Putamen (tissue), 1 donor: ENCODE results near the gene ZDHHC1.

Source experiments
- DNase-seq: peaks from one replicate; pipeline ENCODE4 v3.0.0-alpha.2; 2016; ENCODE audit warnings: low spot score

Gene ZDHHC1

GRCh38 chr16:67409631-67410030 is 6.6 kb downstream of the ZDHHC1 start:
- DNase-seq: no peak

- DNase-seq: no peak
These were observed 8.4 kb downstream of the ZDHHC1 start for GRCh38 chr16:67407788-67408452.

GRCh38 chr16:67407176-67407787 is 9.0 kb downstream of the ZDHHC1 start:
- DNase-seq: no peak

- DNase-seq: no peak
These were observed 9.9 kb downstream of the ZDHHC1 start for GRCh38 chr16:67406111-67406971.

GRCh38 chr16:67405336-67405735 is 10.9 kb downstream of the ZDHHC1 start:
- DNase-seq: no peak

- DNase-seq: no peak
These were observed 11.5 kb downstream of the ZDHHC1 start for GRCh38 chr16:67404740-67405226.

- DNase-seq: no peak
These were observed 12.2 kb downstream of the ZDHHC1 start for GRCh38 chr16:67403976-67404555.

GRCh38 chr16:67400901-67401300 is 15.4 kb downstream of the ZDHHC1 start:
- DNase-seq: no peak

GRCh38 chr16:67399749-67400704 is 16.2 kb downstream of the ZDHHC1 start:
- no peak for DNase-seq

GRCh38 chr16:67399218-67399733 is 17.0 kb downstream of the ZDHHC1 start:
- no peak for DNase-seq

- no peak for DNase-seq
These were observed 17.6 kb downstream of the ZDHHC1 start for GRCh38 chr16:67398546-67399217.

GRCh38 chr16:67397812-67398545 is 18.3 kb downstream of the ZDHHC1 start:
- DNase-seq: no peak

- DNase-seq: no peak
These were observed 19.1 kb downstream of the ZDHHC1 start for GRCh38 chr16:67397036-67397801.

GRCh38 chr16:67396159-67397035 is 19.9 kb downstream of the ZDHHC1 start:
- DNase-seq: peak; percentile 57

- no peak for DNase-seq
These were observed 20.7 kb downstream of the ZDHHC1 start for GRCh38 chr16:67395458-67396158.

GRCh38 chr16:67395105-67395457 is 21.2 kb downstream of the ZDHHC1 start:
- no peak for DNase-seq
